ENCODE data around the gene NLRP11. TPM values are rescaled to one million over a fixed set of nuclear protein-coding genes. Genes with fewer than 3 reads are reported as not detected.

NLRP11 gene
- total and polyA plus RNA-seq, 9 of the 15 experiments (the other 6 are each of a cell fraction or from before 2014, with no cell fraction given), result 0.07 to 0.29 (median 0.12) TPM; not detected in 1

DNA sequence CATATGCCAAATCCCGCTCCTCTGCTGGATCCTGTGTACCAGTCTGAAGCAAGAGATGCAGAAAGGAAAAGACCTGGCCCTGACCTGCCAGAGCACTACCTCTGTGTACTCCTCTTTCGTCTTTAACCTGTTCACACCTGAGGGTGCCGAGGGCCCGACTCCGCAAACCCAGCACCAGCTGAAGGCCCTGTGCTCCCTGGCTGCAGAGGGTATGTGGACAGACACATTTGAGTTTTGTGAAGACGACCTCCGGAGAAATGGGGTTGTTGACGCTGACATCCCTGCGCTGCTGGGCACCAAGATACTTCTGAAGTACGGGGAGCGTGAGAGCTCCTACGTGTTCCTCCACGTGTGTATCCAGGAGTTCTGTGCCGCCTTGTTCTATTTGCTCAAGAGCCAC lies 26.6 kb upstream of the NLRP11 start (continued):
- TF ChIP-seq TSHZ1 (CRISPR knock-in tag; IDR thresholded peaks at IDR 0.05) (no peak), ATF7 (IDR thresholded peaks at IDR 0.05) (no peak), SIN3B (IDR thresholded peaks at IDR 0.05; ENCODE audit: low read depth) (no peak), SUPT5H (IDR thresholded peaks at IDR 0.05) (no peak), DNMT1 (IDR thresholded peaks at IDR 0.05) (no peak), MTF1 (CRISPR knock-in tag; IDR thresholded peaks at IDR 0.05; ENCODE audit: borderline replicate concordance) (no peak)
- TF ChIP-seq, protein P1, sequence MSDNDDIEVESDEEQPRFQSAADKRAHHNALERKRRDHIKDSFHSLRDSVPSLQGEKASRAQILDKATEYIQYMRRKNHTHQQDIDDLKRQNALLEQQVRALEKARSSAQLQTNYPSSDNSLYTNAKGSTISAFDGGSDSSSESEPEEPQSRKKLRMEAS (CRISPR knock-in tag; IDR thresholded peaks at IDR 0.05), result no peak
- TF ChIP-seq, protein P2, sequence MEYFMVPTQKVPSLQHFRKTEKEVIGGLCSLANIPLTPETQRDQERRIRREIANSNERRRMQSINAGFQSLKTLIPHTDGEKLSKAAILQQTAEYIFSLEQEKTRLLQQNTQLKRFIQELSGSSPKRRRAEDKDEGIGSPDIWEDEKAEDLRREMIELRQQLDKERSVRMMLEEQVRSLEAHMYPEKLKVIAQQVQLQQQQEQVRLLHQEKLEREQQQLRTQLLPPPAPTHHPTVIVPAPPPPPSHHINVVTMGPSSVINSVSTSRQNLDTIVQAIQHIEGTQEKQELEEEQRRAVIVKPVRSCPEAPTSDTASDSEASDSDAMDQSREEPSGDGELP (CRISPR knock-in tag; IDR thresholded peaks at IDR 0.05; ENCODE audit: borderline replicate concordance), result no peak
